SHP77 (cell line): ENCODE measurements around the gene HOXA6.
A peak's percentile ranks its signal among the peaks of the same experiment; 100 is the strongest.

Experiments used
- DNase-seq, 2 experiments: peaks; one replicate each; lab custom pipeline; 2025; lab: John Stamatoyannopoulos, UW

Gene HOXA6

GRCh38 chr7:27184337-27185012 is 36.9 kb upstream of the HOXA6 start:
- DNase-seq = no peak

GRCh38 chr7:27183682-27184336 is 36.2 kb upstream of the HOXA6 start:
- DNase-seq = no peak

GRCh38 chr7:27182861-27183681 is 35.5 kb upstream of the HOXA6 start:
- DNase-seq = no peak

- no peak for DNase-seq
These were observed 34.8 kb upstream of the HOXA6 start for GRCh38 chr7:27182285-27182841.

DNA sequence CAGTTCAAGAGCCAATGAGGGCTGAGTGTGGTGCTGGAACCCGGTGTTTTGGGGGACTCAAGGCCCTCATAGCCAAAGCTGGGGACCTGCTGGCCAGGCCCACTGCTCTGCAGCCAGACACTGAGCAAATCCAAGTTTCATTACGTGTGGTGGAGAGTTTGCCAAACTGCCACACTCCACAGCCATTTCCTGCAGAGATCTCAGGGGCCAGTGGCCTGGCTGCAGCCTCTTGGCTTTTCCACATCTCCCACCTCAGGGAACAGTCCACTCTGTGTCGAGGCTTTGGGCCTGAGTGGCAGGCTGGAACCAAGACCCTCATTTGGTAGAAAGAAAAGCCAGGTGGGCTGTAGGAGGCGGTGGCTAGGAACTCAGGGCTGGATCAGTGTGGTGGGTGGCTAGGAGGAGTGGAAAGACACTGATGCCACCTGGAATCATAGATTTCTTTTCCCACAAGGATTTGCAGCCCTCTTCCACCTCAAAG is 34.3 kb upstream of the HOXA6 start:
- DNase-seq = no peak

DNA sequence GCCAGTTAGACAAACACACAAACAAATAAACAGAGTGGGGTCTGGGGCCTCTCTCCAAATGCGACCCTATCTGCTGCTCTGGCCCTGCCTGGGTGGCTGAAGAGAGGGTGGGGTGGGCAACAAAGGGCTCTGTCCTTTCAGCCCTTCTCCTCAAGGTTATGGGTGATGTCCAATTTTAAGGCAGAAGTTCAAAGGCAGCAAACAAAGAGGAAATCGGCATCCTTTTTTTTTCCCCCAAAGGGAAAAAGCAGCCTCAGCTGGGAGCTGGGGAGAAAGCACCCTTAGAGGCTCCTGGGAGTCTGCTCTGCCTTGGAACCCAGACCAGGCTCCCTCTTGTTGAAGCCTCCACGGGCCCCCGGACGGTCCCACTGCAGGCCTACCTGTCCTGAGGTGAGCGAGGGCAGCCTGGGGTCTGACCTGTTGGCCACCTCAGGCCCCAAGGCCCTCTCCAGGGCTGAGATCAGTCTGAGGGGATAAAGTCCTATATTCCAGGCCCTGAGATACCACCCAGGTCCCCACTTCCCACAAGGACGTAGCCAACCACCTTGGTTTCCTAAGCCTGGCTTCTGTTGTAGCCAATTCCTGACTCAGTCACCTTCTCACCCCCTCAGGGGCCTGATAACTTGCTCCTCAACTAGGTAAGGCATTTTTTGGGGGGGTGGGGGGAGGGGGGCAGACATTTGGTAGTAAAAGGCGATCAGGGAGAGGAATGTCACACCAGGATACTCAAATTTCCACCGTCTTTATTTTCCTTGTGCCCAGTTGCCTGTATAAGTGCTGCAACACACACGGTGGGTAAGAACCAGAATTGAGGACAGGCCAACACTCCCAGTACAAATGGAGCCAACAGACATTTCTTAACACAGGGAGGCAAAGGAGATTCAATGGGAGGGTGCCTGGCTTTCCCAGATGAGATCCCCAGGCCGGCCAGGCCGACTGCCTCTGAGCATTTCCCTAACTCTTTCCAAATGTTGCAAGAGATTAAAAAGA is 33.2 kb upstream of the HOXA6 start:
- no peak for DNase-seq

GRCh38 chr7:27179503-27180430 is 32.2 kb upstream of the HOXA6 start:
- DNase-seq = peak in 1 of 2 experiments; percentile 14

- DNase-seq = no peak
These were observed 31.5 kb upstream of the HOXA6 start for GRCh38 chr7:27179030-27179429.

DNA sequence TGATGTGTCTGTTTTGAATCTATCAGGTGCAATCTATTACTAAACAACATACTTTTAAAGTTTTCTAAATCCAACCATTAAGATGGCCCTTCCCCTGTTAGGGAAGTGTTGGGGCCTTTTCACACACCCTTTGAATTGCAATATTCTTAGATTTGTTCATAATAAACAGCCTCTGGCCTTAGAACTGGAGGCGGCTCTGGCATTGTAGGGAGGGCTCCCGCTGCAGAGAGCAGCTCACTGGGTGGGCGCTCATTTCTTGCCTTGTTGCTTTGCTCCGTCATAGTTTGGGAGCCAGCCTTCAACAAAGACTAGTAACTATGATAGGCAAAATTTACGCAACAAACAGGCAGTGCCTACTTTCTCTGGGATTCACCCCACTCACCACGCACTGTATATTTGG is 30.8 kb upstream of the HOXA6 start:
- no peak for DNase-seq

DNA sequence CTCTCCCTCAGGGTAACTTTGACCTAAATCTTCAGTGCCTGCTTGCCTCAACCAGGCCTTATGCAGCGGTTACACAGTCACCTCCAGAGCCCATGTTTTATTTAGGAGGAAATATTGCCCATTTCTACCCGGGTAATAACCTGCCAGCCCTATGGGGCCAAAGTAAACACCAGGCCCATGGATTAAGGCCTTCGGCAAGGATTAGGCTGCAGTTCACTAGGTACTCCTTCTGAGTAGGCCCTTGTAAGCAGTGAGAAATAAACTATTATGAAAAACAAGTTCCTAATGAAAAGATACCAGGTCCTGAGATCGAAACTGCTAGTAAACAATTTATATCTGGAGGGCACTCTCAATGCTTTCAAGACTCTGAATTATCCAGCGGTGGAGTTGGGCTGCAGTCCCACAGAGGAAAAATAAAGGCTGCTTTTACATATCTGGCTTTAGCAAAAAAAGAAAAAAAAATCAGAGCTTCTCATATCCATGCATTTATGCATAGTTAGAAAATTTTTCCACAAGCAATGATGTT is 30.3 kb upstream of the HOXA6 start:
- DNase-seq = no peak

- no peak for DNase-seq
These were observed 29.6 kb upstream of the HOXA6 start for GRCh38 chr7:27176962-27177794.

DNA sequence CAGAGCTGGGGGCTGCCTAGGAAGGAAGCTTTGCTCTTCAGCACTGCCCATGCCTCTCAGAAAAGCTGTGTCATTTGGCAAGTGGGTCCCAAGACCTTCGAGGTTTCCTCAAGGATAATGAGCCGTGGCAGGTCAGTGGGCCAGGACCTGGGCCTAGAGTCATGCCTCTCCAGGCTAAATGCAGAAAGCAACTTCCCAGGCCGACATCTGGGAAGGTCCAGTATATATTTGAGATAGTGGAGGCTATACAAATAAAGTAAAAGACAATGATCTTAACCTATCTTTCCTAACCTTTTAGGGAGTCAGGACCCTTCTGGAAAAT is 28.9 kb upstream of the HOXA6 start:
- no peak for DNase-seq

DNA sequence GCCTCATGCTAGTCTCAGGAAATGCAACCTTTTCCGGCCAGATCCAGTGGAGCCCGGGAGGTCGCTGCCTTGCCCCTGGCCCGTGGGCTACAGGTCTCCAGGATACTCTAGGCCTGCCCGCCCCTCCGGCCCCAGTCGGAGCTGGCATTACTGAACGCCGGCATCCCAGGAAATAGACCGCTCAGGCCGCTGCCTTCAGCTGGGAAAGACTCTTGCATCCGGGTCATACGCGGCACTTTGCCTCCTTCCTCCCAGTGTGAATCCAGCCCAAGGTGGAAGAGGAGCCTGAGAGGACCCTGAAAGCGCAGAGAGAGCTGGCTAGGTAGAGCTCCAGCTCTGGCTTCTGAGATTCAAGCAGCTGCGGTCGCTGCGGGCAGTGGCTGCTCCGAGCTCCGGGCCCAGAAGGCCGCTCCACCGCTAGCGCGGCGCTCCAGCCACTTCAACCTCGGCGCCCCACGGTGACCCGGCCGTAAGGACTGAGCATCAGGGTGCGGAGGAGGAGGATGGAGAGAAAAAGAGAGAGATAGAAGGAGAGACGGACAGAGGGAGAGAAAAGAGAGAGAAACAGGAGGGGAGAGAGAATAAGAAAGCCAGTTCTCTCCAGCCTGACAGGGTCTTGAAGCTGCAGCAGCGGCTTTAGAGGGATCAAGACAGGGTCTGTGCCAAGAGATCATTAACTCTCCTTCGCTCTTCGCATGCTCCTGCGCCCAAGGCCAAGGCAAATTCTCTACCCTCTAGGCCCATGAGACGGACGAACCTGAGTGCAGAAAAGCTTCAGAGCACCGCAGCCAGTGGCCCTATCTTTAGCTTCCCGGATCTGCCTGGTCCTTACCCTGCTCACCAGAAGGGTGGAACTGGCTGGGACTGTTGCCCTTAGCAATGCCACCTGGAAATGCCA is 28.3 kb upstream of the HOXA6 start:
- DNase-seq = no peak

DNA sequence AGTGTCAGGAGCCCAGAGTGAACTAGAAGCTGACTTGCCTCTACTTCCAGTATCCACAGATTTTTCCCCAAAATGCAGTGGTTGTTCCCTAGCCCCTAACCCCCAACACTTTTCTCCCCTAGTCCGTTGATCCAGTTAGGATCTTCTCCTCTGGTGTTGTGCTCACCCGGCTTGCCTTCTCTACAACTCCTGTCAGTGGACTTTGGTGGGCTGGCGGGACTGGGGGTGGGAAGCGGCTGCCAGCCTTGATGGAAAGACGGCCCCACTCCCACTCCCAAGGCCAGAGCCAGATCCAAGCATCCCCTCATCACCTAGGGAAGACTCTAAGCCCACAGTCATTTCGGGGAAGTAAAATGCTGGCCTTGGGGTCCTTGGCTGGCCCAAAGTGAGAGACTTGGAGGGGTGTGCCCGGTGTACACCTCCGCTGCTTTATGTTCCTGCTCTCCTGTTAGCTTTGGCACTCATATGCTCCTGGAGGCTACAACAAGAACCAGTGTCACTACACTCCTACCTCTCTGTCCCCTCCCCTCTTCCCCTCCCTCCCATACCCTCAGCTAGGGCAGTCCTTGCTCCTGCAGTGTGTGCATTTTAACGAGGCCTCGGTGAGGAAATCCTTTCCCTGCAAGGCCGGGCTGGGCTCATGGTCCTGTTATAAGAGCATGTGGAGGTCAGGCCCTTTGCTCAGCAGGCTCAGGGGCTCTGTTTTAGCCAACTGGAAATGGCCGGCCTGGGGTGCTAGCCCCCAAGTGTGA is 27.5 kb upstream of the HOXA6 start:
- no peak for DNase-seq

GRCh38 chr7:27173956-27174873 is 26.6 kb upstream of the HOXA6 start, which contains the start of gene HOXA10:
Gene HOXA10 (minus strand): TSS chr7:27174320. CDS start chr7:27174306, 14 bp downstream.
- no peak for DNase-seq

- no peak for DNase-seq
These were observed 26.0 kb upstream of the HOXA6 start for GRCh38 chr7:27173511-27173955.
